Tibial nerve (tissue), 4 donors: ENCODE results near the gene MDK.

Source experiments
- CTCF ChIP-seq, 5 experiments: fragments of 200-600 bp in 3 of 5; fragments of 450-650 bp in 2 of 5; sonication (generic) in 3 of 5; IDR thresholded peaks; one replicate each; pipeline ENCODE4 v1.5.1; 2016 to 2019; ENCODE audit warnings: antibody characterized with exemption in 5 of 5, mild to moderate bottlenecking in 3 of 5, moderate library complexity in 2 of 5
- EP300 ChIP-seq, 2 donors: sonication (generic); formaldehyde crosslinking; IDR thresholded peaks; one replicate each; pipeline ENCODE4 v1.6.1; 2017; ENCODE audit warnings: antibody characterized with exemption in 2 of 2, mild to moderate bottlenecking in 1 of 2
- POLR2A ChIP-seq, 2 donors: fragments of 450-650 bp; IDR thresholded peaks; one replicate each; pipeline ENCODE4 v1.6.1; 2017; ENCODE audit warnings: antibody characterized with exemption in 2 of 2, mild to moderate bottlenecking in 2 of 2, moderate library complexity in 2 of 2

- TF ChIP-seq CTCF (IDR thresholded peaks at IDR 0.05) = no peak
- TF ChIP-seq POLR2A (IDR thresholded peaks at IDR 0.05) = no peak
- no peak for TF ChIP-seq EP300 (IDR thresholded peaks at IDR 0.05)
Measured at GRCh38 chr11:46378811-46379481, 2.5 kb upstream of the MDK start.
